ENCODE measurements around the gene P2RX6.

The P2RX6 gene

GRCh38 chr22:20976291-20976877 is 38.6 kb upstream of the P2RX6 start:
- DNase-seq (ENCODE audit: insufficient read length, low spot score) (no peak), FAIRE-seq (no peak)
- TF ChIP-seq CTCF (IDR thresholded peaks at IDR 0.05; ENCODE audit: insufficient read depth, missing control alignments): no peak

GRCh38 chr22:20977019-20977418 is 37.9 kb upstream of the P2RX6 start:
- DNase-seq (ENCODE audit: insufficient read length, low spot score): no peak
- FAIRE-seq: no peak
- TF ChIP-seq CTCF (IDR thresholded peaks at IDR 0.05; ENCODE audit: insufficient read depth, missing control alignments): no peak

GRCh38 chr22:20977516-20978170 is 37.3 kb upstream of the P2RX6 start:
- DNase-seq (ENCODE audit: insufficient read length, low spot score) (no peak), FAIRE-seq (no peak)
- TF ChIP-seq CTCF (IDR thresholded peaks at IDR 0.05; ENCODE audit: insufficient read depth, missing control alignments): no peak

- FAIRE-seq: no peak
- no peak for TF ChIP-seq CTCF (IDR thresholded peaks at IDR 0.05; ENCODE audit: insufficient read depth, missing control alignments)
- DNase-seq (ENCODE audit: insufficient read length, low spot score): no peak
Measured at GRCh38 chr22:20978419-20978818, 36.5 kb upstream of the P2RX6 start.

GRCh38 chr22:20979243-20979809 is 35.6 kb upstream of the P2RX6 start:
- no peak for FAIRE-seq
- no peak for DNase-seq (ENCODE audit: insufficient read length, low spot score)
- no peak for TF ChIP-seq CTCF (IDR thresholded peaks at IDR 0.05; ENCODE audit: insufficient read depth, missing control alignments)

GRCh38 chr22:20979940-20980453 is 35.0 kb upstream of the P2RX6 start:
- no peak for TF ChIP-seq CTCF (IDR thresholded peaks at IDR 0.05; ENCODE audit: insufficient read depth, missing control alignments)
- no peak for DNase-seq (ENCODE audit: insufficient read length, low spot score)
- no peak for FAIRE-seq

- DNase-seq (ENCODE audit: insufficient read length, low spot score) (no peak), FAIRE-seq (no peak)
- TF ChIP-seq CTCF (IDR thresholded peaks at IDR 0.05; ENCODE audit: insufficient read depth, missing control alignments): no peak
Measured at GRCh38 chr22:20980523-20980922, 34.4 kb upstream of the P2RX6 start.

Data from D721Med (cell line).